ENCODE results near the gene SMC3. TPM values are rescaled to one million over a fixed set of nuclear protein-coding genes. Genes with fewer than 3 reads are reported as not detected.

Gene SMC3
- total RNA-seq, 4 donors from 2014 or later = 35.5 to 62.0 (median 42.8) TPM

DNA sequence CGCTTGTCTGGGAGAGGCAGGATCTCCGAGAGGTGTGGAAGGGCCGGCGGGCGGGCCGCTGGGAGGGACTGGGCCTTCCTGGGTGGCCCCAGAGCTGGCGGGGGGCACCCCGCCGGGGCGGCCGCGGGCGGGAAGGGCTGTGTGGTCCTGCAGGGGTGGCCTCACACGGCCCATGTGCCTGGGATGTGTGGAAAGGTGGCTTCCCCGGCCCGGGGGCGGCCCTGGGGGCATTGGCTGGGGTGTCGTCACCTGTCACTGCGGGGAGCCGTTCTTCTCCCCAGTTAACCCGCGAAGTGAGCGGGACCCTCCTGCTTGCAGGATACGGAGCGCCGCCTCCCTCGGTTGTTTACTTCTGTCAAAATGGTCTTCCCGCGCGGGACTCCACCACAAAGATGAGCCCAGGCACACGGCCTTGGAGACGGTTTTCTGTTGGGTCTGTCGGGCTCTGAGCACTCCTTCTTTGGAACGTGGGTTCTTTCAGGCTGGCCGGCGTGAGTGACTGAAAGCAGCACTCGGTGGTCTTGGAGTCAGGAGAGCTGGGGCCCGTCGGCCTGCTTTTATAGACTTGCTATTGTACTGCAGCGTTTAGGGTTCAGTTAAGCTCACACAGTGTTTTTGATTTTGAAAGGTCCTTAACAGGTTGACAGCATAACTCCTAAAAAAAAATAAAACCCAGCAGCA is 700 bp downstream of the SMC3 start:
- H3K4me1 ChIP-seq = peaks cover 11 to 59% (median 13%) of the 10 kb centered on the region in 3 donors
- peak; percentile 39 for ATAC-seq

DNA sequence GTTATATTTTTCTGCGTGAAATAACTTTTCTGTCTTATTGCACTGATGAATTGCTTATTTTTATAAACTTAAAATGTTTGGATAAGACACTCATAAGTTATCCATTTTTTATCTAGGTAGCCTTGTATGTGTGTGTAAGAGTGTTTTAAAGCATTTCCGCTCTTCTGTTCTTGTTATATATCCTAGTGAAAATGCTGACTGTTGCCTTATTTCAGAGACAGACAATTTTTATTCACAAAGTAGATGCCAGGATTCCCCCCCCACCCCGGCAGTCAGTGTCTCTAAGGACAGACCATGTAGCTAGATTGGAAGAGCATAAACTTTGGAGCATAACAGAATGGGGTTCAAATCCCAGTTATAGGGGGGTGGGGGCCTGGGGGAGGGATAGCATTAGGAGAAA is 1.6 kb downstream of the SMC3 start:
- Histone ChIP-seq H3K4me1 (peaks cover 11 to 68% (median 13%) of the 10 kb centered on the region in 3 donors), H3K4me3 (peak overlapping the region in 1 of 2 donors; percentile 91), H3K36me3 (peaks cover 0 to 4% of the 10 kb centered on the region in 2 donors), H3K27me3 (no peaks in the 10 kb centered on the region), H3K9me3 (no peaks in the 10 kb centered on the region), H3K27ac (no peak overlapping the region)
- WGBS, 2 donors (ENCODE audit: low coverage in 1 of 2) = 24 to 30% methylated on average over 3 of the region's 3 CpGs
- TF ChIP-seq, protein P1, sequence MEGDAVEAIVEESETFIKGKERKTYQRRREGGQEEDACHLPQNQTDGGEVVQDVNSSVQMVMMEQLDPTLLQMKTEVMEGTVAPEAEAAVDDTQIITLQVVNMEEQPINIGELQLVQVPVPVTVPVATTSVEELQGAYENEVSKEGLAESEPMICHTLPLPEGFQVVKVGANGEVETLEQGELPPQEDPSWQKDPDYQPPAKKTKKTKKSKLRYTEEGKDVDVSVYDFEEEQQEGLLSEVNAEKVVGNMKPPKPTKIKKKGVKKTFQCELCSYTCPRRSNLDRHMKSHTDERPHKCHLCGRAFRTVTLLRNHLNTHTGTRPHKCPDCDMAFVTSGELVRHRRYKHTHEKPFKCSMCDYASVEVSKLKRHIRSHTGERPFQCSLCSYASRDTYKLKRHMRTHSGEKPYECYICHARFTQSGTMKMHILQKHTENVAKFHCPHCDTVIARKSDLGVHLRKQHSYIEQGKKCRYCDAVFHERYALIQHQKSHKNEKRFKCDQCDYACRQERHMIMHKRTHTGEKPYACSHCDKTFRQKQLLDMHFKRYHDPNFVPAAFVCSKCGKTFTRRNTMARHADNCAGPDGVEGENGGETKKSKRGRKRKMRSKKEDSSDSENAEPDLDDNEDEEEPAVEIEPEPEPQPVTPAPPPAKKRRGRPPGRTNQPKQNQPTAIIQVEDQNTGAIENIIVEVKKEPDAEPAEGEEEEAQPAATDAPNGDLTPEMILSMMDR (IDR thresholded peaks at IDR 0.05) = no peak
- TF ChIP-seq POLR2AphosphoS5 (IDR thresholded peaks at IDR 0.05) (no peak), POLR2A (IDR thresholded peaks at IDR 0.05) (no peak), EP300 (IDR thresholded peaks at IDR 0.05) (no peak)
- no peak for ATAC-seq

More for the DNA sequence above, 700 bp downstream of the SMC3 start:
- Histone ChIP-seq H3K9me3 (no peaks in the 10 kb centered on the region), H3K27ac (peak overlapping the region; percentile 72 to 94 (median 90)), H3K4me3 (peak overlapping the region; percentile 88 to 91), H3K27me3 (no peaks in the 10 kb centered on the region), H3K36me3 (peaks cover 0 to 4% of the 10 kb centered on the region in 2 donors)
- no peak for TF ChIP-seq POLR2AphosphoS5 (IDR thresholded peaks at IDR 0.05)
- TF ChIP-seq EP300 (IDR thresholded peaks at IDR 0.05) = no peak
- no peak for TF ChIP-seq POLR2A (IDR thresholded peaks at IDR 0.05)
- TF ChIP-seq, protein P1 (IDR thresholded peaks at IDR 0.05) = no peak
- 0 to 5% methylated on average over 10 to 11 of the region's 40 CpGs for WGBS, 2 donors (ENCODE audit: low coverage in 1 of 2)

DNA sequence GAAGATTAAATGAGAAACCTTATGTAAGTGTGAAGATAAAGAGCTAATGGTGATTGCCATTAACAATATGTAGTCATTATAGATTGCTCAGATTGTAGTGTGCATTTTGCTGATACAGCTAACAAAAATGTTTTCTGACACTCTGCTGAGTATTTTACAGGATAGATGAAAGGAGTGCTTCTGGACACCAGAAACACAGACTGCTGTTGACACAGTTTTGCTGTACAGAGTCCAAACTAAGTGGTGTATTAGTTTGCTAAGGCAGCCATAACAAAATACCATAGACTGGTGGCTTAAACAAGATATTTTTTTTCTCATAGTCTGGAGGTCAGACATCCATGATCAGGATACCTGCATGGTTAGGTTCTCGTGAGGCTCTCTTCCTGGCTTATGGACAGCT is 2.2 kb downstream of the SMC3 start:
- no peak overlapping the region for H3K4me3 ChIP-seq
- 77% methylated on average over 1 of the region's 1 CpG; no CpG with 5 or more reads in 1 of the 2 donors for WGBS, 2 donors (ENCODE audit: low coverage in 1 of 2)
- no peak overlapping the region for H3K27ac ChIP-seq
- H3K9me3 ChIP-seq = no peaks in the 10 kb centered on the region
- TF ChIP-seq POLR2AphosphoS5 (IDR thresholded peaks at IDR 0.05) (no peak), POLR2A (IDR thresholded peaks at IDR 0.05) (no peak)
- TF ChIP-seq, protein P1 (IDR thresholded peaks at IDR 0.05) = no peak
- no peak for ATAC-seq
- peaks cover 0 to 4% of the 10 kb centered on the region in 2 donors for H3K36me3 ChIP-seq
- no peaks in the 10 kb centered on the region for H3K27me3 ChIP-seq
- H3K4me1 ChIP-seq = peaks cover 11 to 74% (median 13%) of the 10 kb centered on the region in 3 donors

DNA sequence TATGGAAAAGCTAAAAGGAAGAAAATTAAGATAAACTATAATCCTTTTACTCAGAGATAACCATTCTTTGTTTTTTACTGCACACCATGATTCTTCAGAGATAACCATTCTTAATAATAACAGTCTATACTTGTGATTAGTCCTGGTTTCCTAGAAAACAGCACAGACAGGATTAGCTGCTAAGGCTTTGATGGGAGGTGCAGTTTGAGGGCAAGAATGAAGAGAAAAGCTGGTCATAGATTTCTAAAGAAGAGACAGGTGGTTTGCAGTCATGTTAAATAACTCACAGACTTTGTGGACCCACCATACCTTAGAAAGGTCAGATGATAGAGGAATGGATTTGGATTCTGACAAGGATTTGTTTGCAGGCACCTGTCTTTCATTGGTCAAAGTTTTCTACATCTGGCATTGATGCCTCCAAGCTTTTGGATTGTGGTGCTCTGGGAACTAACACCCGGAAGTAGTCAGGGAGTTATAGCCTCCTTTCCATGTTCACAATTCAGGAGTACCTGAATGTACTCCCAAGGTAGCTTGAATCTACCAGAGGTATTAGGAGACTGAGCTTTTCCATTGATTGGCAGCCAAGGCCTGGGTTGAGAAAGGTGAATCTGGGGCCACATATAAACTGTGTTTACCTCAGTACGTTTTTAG is 3.7 kb downstream of the SMC3 start:
- H3K9me3 ChIP-seq = no peaks in the 10 kb centered on the region
- TF ChIP-seq POLR2AphosphoS5 (IDR thresholded peaks at IDR 0.05) (no peak), EP300 (IDR thresholded peaks at IDR 0.05) (no peak), POLR2A (IDR thresholded peaks at IDR 0.05) (no peak)
- TF ChIP-seq, protein P1 (IDR thresholded peaks at IDR 0.05) = no peak
- no peak overlapping the region for H3K4me3 ChIP-seq
- H3K4me1 ChIP-seq = peaks cover 11 to 85% (median 13%) of the 10 kb centered on the region in 3 donors
- no peak overlapping the region for H3K27ac ChIP-seq
- 51 to 66% methylated on average over 2 of the region's 2 CpGs for WGBS, 2 donors (ENCODE audit: low coverage in 1 of 2)
- H3K27me3 ChIP-seq = no peaks in the 10 kb centered on the region
- no peak for ATAC-seq
- peaks cover 0 to 4% of the 10 kb centered on the region in 2 donors for H3K36me3 ChIP-seq
